GM06990 (cell line): ENCODE results near the gene RAB23.
"Not testable (repeated sequence)": the region's sequence is repeated elsewhere in the genome, so short reads cannot be mapped to it uniquely, and the experiment has no call there.

Experiments used
- DNase-seq: peaks from one replicate; pipeline ENCODE4 v3.0.0-alpha.2; 2011; ENCODE audit not compliant: insufficient read length; ENCODE audit errors: extremely low read depth
- H3K27me3 ChIP-seq: replicated peaks from 2 replicates; pipeline ENCODE4 v1.6.0; 2011; ENCODE audit warnings: low read length; ENCODE audit not compliant: control insufficient read depth, insufficient read depth
- H3K36me3 ChIP-seq: 2 replicates; pipeline ENCODE4 v1.5.1; 2011; ENCODE audit warnings: low read length; ENCODE audit not compliant: control insufficient read depth, insufficient read depth
- H3K4me3 ChIP-seq: replicated peaks from 2 replicates; pipeline ENCODE4 v1.5.1; 2011; ENCODE audit warnings: low read depth, mild to moderate bottlenecking, control low read depth, low read length
- CTCF ChIP-seq: IDR thresholded peaks from 2 replicates; pipeline ENCODE4 v1.5.1; 2011; ENCODE audit warnings: low read length, control low read depth, mild to moderate bottlenecking, inconsistent platforms; ENCODE audit not compliant: insufficient read depth, poor library complexity, severe bottlenecking

RAB23 gene

GRCh38 chr6:57250348-57250747 is 28.2 kb upstream of the RAB23 start:
- Histone ChIP-seq H3K27me3 (no peaks in the 10 kb centered on the region), H3K4me3 (no peak overlapping the region), H3K36me3 (no peaks in the 10 kb centered on the region)
- DNase-seq, result no peak
- TF ChIP-seq CTCF, result no peak

GRCh38 chr6:57248311-57248895 is 26.3 kb upstream of the RAB23 start:
- Histone ChIP-seq H3K4me3 (no peak overlapping the region), H3K36me3 (no peaks in the 10 kb centered on the region), H3K27me3 (no peaks in the 10 kb centered on the region)
- DNase-seq, result no peak
- no peak for TF ChIP-seq CTCF

GRCh38 chr6:57247603-57248002 is 25.5 kb upstream of the RAB23 start:
- Histone ChIP-seq H3K36me3 (no peaks in the 10 kb centered on the region), H3K27me3 (no peaks in the 10 kb centered on the region), H3K4me3 (no peak overlapping the region)
- no peak for DNase-seq
- TF ChIP-seq CTCF, result no peak

- no peak for TF ChIP-seq CTCF
- H3K36me3 ChIP-seq, result no peaks in the 10 kb centered on the region
- no peak for DNase-seq
- H3K4me3 ChIP-seq, result no peak overlapping the region
- H3K27me3 ChIP-seq, result no peaks in the 10 kb centered on the region
Observed at GRCh38 chr6:57246307-57246706, 24.2 kb upstream of the RAB23 start.

GRCh38 chr6:57243954-57244353 is 21.8 kb upstream of the RAB23 start:
- H3K4me3 ChIP-seq, result no peak overlapping the region
- DNase-seq, result no peak
- H3K36me3 ChIP-seq, result no peaks in the 10 kb centered on the region
- TF ChIP-seq CTCF, result no peak
- no peaks in the 10 kb centered on the region for H3K27me3 ChIP-seq

- H3K36me3 ChIP-seq, H3K27me3 ChIP-seq, DNase-seq, H3K4me3 ChIP-seq: not testable (repeated sequence)
Observed at GRCh38 chr6:57243526-57243925, 21.4 kb upstream of the RAB23 start.
